ENCODE measurements around the gene STAB1. TPM values are rescaled to one million over a fixed set of nuclear protein-coding genes. Genes with fewer than 3 reads are reported as not detected.
A peak's percentile ranks its signal among the peaks of the same experiment; 100 is the strongest.

STAB1 gene
- total and polyA plus RNA-seq, 2 of the 13 experiments (the other 11 are each of a cell fraction or from before 2014, with no cell fraction given), result 0.09 to 0.34 TPM

DNA sequence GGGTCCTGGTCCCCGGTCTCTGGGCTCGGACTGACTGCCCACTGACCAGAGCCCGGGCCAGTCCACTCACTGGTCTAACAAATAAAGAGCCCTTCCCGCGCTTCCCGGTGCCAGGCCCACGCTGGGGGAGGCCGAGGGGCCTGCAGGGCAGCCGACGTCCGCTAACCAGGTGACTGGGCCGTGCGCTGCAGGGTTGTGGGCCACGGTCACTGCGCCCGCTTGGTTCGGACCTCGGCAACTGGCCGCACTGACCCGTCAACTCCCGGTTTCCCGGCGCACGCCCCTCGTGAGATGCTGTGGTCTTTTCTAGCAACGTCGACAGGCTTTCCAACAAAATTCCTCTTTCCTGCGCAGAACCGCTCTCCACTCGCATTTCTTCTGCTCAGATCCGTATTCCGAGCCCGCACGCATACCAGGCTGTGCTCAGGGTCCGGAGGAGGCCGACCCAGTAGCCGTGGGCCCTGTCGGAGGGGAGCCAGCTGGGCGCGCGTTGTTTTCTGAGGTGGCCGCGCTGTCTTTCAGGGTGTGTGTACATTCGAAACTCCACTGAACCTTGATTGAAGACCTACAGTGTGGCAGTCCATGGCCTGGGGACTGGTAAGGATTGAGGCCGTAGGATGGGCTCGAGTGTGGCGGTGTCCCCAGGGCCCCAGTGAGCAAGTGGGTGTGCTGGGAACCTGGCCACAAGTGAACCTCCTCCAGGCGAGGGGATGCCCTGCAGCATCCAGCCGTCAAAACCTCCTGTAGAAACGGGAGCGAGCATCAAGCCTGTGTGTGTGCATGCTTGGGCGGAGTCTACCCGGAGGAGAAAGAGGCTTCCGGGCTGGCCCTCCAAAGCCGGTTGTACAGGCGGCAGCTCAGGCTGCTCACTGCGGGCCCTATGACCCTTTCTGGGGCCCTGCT is 39.4 kb downstream of the STAB1 start (continued):
- TF ChIP-seq ZMAT3 (CRISPR knock-in tag; conservative IDR thresholded peaks at IDR 0.05) (no peak; the same call in 1 of the 2 replicates), RXRB (CRISPR knock-in tag; IDR thresholded peaks at IDR 0.05; ENCODE audit: borderline replicate concordance) (no peak), ZNF337 (CRISPR knock-in tag; IDR thresholded peaks at IDR 0.05; ENCODE audit: borderline replicate concordance, low read depth) (peak; percentile 74; the same call in 1 of the 2 replicates), NCOA1 (CRISPR knock-in tag; IDR thresholded peaks at IDR 0.05) (no peak; the same call in none of the 2 replicates), ZNF10 (CRISPR knock-in tag; IDR thresholded peaks at IDR 0.05; ENCODE audit: borderline replicate concordance, low read depth) (no peak), EZH2 (conservative IDR thresholded peaks at IDR 0.05; ENCODE audit: low read depth, low read length) (no peak), XRCC5 (optimal IDR thresholded peaks at IDR 0.05; ENCODE audit: low read length) (peak; percentile 36), ZNF430 (CRISPR knock-in tag; IDR thresholded peaks at IDR 0.05) (no peak; the same call in 1 of the 2 replicates), DPF2 (CRISPR knock-in tag; IDR thresholded peaks at IDR 0.05; ENCODE audit: borderline replicate concordance, low read depth) (no peak), ISX (CRISPR knock-in tag; conservative IDR thresholded peaks at IDR 0.05) (no peak), CBX5 (CRISPR knock-in tag; IDR thresholded peaks at IDR 0.05; ENCODE audit: borderline replicate concordance) (no peak), HOXA5 (CRISPR knock-in tag; IDR thresholded peaks at IDR 0.05) (0 out of 2 replicates have a peak, but pooled peaks have one; percentile 42), ZNF781 (CRISPR knock-in tag; IDR thresholded peaks at IDR 0.05; ENCODE audit: borderline replicate concordance, not compliant biosample characterization) (no peak), MEF2D (CRISPR knock-in tag; IDR thresholded peaks at IDR 0.05) (0 out of 2 replicates have a peak, but pooled peaks have one; percentile 41), ZNF564 (CRISPR knock-in tag; IDR thresholded peaks at IDR 0.05) (peak; percentile 64; the same call in 1 of the 2 replicates)
- TF ChIP-seq, protein P1, sequence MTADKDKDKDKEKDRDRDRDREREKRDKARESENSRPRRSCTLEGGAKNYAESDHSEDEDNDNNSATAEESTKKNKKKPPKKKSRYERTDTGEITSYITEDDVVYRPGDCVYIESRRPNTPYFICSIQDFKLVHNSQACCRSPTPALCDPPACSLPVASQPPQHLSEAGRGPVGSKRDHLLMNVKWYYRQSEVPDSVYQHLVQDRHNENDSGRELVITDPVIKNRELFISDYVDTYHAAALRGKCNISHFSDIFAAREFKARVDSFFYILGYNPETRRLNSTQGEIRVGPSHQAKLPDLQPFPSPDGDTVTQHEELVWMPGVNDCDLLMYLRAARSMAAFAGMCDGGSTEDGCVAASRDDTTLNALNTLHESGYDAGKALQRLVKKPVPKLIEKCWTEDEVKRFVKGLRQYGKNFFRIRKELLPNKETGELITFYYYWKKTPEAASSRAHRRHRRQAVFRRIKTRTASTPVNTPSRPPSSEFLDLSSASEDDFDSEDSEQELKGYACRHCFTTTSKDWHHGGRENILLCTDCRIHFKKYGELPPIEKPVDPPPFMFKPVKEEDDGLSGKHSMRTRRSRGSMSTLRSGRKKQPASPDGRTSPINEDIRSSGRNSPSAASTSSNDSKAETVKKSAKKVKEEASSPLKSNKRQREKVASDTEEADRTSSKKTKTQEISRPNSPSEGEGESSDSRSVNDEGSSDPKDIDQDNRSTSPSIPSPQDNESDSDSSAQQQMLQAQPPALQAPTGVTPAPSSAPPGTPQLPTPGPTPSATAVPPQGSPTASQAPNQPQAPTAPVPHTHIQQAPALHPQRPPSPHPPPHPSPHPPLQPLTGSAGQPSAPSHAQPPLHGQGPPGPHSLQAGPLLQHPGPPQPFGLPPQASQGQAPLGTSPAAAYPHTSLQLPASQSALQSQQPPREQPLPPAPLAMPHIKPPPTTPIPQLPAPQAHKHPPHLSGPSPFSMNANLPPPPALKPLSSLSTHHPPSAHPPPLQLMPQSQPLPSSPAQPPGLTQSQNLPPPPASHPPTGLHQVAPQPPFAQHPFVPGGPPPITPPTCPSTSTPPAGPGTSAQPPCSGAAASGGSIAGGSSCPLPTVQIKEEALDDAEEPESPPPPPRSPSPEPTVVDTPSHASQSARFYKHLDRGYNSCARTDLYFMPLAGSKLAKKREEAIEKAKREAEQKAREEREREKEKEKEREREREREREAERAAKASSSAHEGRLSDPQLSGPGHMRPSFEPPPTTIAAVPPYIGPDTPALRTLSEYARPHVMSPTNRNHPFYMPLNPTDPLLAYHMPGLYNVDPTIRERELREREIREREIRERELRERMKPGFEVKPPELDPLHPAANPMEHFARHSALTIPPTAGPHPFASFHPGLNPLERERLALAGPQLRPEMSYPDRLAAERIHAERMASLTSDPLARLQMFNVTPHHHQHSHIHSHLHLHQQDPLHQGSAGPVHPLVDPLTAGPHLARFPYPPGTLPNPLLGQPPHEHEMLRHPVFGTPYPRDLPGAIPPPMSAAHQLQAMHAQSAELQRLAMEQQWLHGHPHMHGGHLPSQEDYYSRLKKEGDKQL (CRISPR knock-in tag; IDR thresholded peaks at IDR 0.05; ENCODE audit: low read depth), result no peak
- TF ChIP-seq, protein P2, sequence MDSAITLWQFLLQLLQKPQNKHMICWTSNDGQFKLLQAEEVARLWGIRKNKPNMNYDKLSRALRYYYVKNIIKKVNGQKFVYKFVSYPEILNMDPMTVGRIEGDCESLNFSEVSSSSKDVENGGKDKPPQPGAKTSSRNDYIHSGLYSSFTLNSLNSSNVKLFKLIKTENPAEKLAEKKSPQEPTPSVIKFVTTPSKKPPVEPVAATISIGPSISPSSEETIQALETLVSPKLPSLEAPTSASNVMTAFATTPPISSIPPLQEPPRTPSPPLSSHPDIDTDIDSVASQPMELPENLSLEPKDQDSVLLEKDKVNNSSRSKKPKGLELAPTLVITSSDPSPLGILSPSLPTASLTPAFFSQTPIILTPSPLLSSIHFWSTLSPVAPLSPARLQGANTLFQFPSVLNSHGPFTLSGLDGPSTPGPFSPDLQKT (CRISPR knock-in tag; IDR thresholded peaks at IDR 0.05; ENCODE audit: borderline replicate concordance), result no peak
- TF ChIP-seq, protein P3, sequence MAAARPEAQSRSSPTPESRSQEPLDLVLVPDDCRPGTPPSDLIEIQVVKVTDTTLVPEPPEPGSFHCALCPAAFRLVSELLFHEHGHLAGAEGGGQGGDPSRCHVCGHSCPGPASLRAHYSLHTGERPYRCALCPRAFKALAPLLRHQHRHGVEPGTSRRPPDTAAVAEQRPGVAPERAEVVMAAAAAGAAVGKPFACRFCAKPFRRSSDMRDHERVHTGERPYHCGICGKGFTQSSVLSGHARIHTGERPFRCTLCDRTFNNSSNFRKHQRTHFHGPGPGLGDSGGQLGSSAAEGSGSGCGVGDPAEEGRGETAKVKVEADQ (CRISPR knock-in tag; IDR thresholded peaks at IDR 0.05; ENCODE audit: borderline replicate concordance), result peak; percentile 41
- TF ChIP-seq, protein P4, sequence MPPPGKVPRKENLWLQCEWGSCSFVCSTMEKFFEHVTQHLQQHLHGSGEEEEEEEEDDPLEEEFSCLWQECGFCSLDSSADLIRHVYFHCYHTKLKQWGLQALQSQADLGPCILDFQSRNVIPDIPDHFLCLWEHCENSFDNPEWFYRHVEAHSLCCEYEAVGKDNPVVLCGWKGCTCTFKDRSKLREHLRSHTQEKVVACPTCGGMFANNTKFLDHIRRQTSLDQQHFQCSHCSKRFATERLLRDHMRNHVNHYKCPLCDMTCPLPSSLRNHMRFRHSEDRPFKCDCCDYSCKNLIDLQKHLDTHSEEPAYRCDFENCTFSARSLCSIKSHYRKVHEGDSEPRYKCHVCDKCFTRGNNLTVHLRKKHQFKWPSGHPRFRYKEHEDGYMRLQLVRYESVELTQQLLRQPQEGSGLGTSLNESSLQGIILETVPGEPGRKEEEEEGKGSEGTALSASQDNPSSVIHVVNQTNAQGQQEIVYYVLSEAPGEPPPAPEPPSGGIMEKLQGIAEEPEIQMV (CRISPR knock-in tag; IDR thresholded peaks at IDR 0.05; ENCODE audit: low read depth), result no peak; the same call in 1 of the 2 replicates

All from HepG2 (cell line).